Mucosa of descending colon (tissue), 3 donors: ENCODE measurements around the gene GFY. TPM values are rescaled to one million over a fixed set of nuclear protein-coding genes. Genes with fewer than 3 reads are reported as not detected.

Source experiments
- ATAC-seq: fragments of 200-7000 bp; cut with Tn5 transposase; one replicate; pipeline ENCODE4 v1.9.1; 2020; ENCODE audit warnings: mild to moderate bottlenecking, moderate library complexity
- DNase-seq, 3 donors: peaks; one replicate each; pipeline ENCODE4 v3.0.0-alpha.2; 2020
- H3K36me3 ChIP-seq: fragments of 200-600 bp; one replicate; pipeline ENCODE4 v1.8.0; 2021; ENCODE audit warnings: low read depth, mild to moderate bottlenecking
- H3K4me1 ChIP-seq: fragments of 200-600 bp; one replicate; pipeline ENCODE4 v1.8.0; 2021; ENCODE audit warnings: low read depth, mild to moderate bottlenecking
- H3K4me3 ChIP-seq: fragments of 200-600 bp; one replicate; pipeline ENCODE4 v1.8.0; 2021; ENCODE audit warnings: mild to moderate bottlenecking
- H3K9me3 ChIP-seq: fragments of 200-600 bp; one replicate; pipeline ENCODE4 v1.8.0; 2021; ENCODE audit warnings: mild to moderate bottlenecking
- intact Hi-C, 2 donors: fragments of 100-400 bp; cut with DNase I in 1 of 2; cut with micrococcal nuclease in 1 of 2; formaldehyde crosslinking; loops; one replicate each; pipeline versions ENCODE4 v1.11.0 to v1.11.1; 2022; cut with DNase I, micrococcal nuclease
- total RNA-seq, 3 donors: library from RNA; stranded (reverse); fragmentation: NEBNext Ultra II Directional in 2 of 3; extraction: Animal tissue kit (Norgen Biotek cat#: 25700) in 2 of 3; gene quantifications; one replicate each; pipeline versions ENCODE4 v1.2.1 to v1.2.4, GENCODE V29; 2021 to 2023
- TF ChIP-seq, protein P1 (sequence below): fragments of 200-600 bp; IDR thresholded peaks from one replicate; pipeline ENCODE4 v1.8.0; 2022; ENCODE audit warnings: antibody characterized with exemption, mild to moderate bottlenecking
- donor health status: DM: no; HTN: no; CAD: no; lungs with moderate emphysema.
- donor health status: DM: no; HTN: no; CAD: no.
- donor health status: DM: no; HTN: yes; CAD: no.

The GFY gene
- total RNA-seq, 3 donors from 2014 or later = not detected

DNA sequence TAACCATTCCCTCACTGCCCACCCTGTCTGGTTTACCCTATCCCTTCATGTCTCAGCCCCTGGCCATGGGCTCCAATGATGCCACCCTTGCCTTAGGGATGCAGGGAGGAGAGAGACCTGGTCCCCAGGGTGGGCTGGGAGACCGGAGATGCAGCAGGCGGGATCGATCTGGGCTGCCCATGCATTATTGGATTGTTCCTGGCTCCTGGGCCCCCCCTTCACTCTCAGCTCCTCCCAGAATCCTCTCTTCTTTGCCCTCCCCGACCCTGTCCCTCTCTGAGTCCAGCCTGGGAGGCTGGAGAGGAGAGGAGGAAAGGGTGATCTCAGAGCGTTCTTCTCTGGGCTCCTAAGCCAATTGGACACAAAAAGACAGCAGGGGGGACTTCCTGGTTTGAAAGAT lies 31.3 kb upstream of the GFY start:
- TF ChIP-seq, protein P1, sequence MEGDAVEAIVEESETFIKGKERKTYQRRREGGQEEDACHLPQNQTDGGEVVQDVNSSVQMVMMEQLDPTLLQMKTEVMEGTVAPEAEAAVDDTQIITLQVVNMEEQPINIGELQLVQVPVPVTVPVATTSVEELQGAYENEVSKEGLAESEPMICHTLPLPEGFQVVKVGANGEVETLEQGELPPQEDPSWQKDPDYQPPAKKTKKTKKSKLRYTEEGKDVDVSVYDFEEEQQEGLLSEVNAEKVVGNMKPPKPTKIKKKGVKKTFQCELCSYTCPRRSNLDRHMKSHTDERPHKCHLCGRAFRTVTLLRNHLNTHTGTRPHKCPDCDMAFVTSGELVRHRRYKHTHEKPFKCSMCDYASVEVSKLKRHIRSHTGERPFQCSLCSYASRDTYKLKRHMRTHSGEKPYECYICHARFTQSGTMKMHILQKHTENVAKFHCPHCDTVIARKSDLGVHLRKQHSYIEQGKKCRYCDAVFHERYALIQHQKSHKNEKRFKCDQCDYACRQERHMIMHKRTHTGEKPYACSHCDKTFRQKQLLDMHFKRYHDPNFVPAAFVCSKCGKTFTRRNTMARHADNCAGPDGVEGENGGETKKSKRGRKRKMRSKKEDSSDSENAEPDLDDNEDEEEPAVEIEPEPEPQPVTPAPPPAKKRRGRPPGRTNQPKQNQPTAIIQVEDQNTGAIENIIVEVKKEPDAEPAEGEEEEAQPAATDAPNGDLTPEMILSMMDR = no peak
- intact Hi-C loops = loop anchor here (2.0 to 5.0 kb wide), 2 partner anchors 48 to 49 kb away; partner anchors contain the start of gene SLC17A7 (in 1 of the 2)
- no peaks in the 10 kb centered on the region for H3K9me3 ChIP-seq

GRCh38 chr19:49395581-49396407 lies 29.4 kb upstream of the GFY start:
- Histone ChIP-seq H3K9me3 (no peaks in the 10 kb centered on the region), H3K36me3 (no peaks in the 10 kb centered on the region), H3K4me3 (no peak overlapping the region), H3K4me1 (no peaks in the 10 kb centered on the region)
- no peak for DNase-seq
- intact Hi-C loops = loop anchor here in 1 of 2 donors (5.0 kb wide), 1 partner anchor 37 kb away; no protein-coding TSS in a partner anchor
- TF ChIP-seq, protein P1 = no peak
- ATAC-seq = no peak

More for the DNA sequence above, 31.3 kb upstream of the GFY start:
- DNase-seq (no peak), ATAC-seq (no peak)
- Histone ChIP-seq H3K4me1 (no peaks in the 10 kb centered on the region), H3K36me3 (no peaks in the 10 kb centered on the region), H3K4me3 (no peak overlapping the region)

DNA sequence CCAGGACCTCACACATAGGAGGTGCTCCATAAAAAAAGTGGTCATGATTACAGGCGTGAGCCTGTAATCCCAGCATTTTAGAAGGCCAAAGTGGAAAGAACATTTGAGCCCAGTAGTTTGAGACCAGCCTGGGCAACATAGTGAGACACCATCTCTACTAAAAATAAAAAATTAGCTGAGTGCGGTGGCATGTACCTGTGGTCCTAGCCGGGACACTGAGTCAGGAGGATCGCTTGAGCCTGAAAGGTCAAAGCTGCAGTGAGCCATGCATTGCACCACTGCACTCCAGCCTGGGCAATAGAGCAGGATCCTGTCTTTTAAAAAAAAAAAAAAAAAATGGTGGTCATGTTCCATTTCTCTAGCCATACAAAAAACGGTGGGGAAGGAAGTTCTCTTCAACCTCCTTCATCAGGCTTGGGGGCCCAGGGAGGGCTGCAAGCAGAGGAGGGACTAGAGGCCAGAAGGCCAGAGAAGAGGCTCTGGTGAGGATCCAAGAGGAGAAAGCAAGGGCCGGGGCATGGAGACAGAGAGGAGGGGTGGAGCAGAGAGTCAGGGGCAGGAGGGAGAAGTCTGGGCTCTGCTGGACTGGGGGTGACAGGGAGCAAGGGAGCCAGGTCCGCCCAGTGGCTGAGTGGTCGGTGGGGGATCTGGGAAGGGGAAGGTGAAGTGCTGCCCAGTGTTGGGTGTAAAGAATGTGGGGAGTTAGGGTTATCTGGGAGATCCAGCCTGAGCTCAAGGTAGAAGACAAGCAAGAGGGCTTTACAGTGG lies 28.3 kb upstream of the GFY start:
- intact Hi-C loops = loop anchor here in 1 of 2 donors (5.0 kb wide), 1 partner anchor 35 kb away; no protein-coding TSS in a partner anchor
- DNase-seq (no peak), ATAC-seq (no peak)
- no peaks in the 10 kb centered on the region for H3K9me3 ChIP-seq
- no peak overlapping the region for H3K4me3 ChIP-seq
- TF ChIP-seq, protein P1 = no peak
- H3K36me3 ChIP-seq = no peaks in the 10 kb centered on the region
- H3K4me1 ChIP-seq = no peaks in the 10 kb centered on the region

- no peaks in the 10 kb centered on the region for H3K36me3 ChIP-seq
- H3K4me1 ChIP-seq = no peaks in the 10 kb centered on the region
- no peaks in the 10 kb centered on the region for H3K9me3 ChIP-seq
- DNase-seq (peak in 1 of 3 donors; percentile 4), ATAC-seq (no peak)
- intact Hi-C loops = loop anchor here in 1 of 2 donors (5.0 kb wide), 1 partner anchor 34 kb away; no protein-coding TSS in a partner anchor
- TF ChIP-seq, protein P1 = no peak
- no peak overlapping the region for H3K4me3 ChIP-seq
Measured at GRCh38 chr19:49398001-49398615, 27.1 kb upstream of the GFY start.

DNA sequence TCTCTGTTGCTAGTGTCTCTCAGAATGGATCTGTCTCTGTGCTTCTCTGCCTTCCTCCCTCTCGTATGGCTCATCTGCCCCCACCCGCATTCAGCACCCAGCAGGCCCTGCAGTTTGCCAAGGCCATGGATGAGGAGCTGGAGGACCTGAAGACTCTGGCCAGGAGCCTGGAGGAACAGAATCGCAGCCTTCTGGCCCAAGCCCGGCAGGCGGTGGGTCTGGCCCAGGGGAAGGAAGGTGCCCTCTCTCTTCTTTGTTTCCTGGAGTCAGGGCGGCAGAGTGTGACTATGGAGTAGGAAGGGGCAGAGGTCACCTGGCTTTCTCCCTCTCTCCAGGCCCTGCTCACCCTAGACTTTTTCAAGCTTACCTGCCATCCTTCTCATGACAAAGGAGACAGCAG lies 26.3 kb upstream of the GFY start:
- ATAC-seq = no peak
- Histone ChIP-seq H3K9me3 (no peaks in the 10 kb centered on the region), H3K4me3 (no peak overlapping the region), H3K4me1 (no peaks in the 10 kb centered on the region), H3K36me3 (no peaks in the 10 kb centered on the region)
- intact Hi-C loops = loop anchor here in 1 of 2 donors (5.0 kb wide), 1 partner anchor 33 kb away; no protein-coding TSS in a partner anchor
- DNase-seq = peak in 1 of 3 donors; percentile 22
- TF ChIP-seq, protein P1 = no peak
